ENCODE data around the gene ARL4A.
"Not testable (repeated sequence)": the region's sequence is repeated elsewhere in the genome, so short reads cannot be mapped to it uniquely, and the experiment has no call there.

ARL4A gene

GRCh38 chr7:12650080-12650479, 37.4 kb upstream of the ARL4A start:
- DNase-seq (ENCODE audit: extremely low read depth, low read depth): no peak
- TF ChIP-seq CTCF (IDR thresholded peaks at IDR 0.05; ENCODE audit: low read depth, low read length, missing control alignments): no peak
- H3K4me3 ChIP-seq (replicated peaks; ENCODE audit: low read depth, low read length): no peak overlapping the region

GRCh38 chr7:12653110-12653509, 34.3 kb upstream of the ARL4A start:
- no peak overlapping the region for H3K4me3 ChIP-seq (replicated peaks; ENCODE audit: low read depth, low read length)
- TF ChIP-seq CTCF (IDR thresholded peaks at IDR 0.05; ENCODE audit: low read depth, low read length, missing control alignments): no peak
- no peak for DNase-seq (ENCODE audit: extremely low read depth, low read depth)

GRCh38 chr7:12653518-12653917, 33.9 kb upstream of the ARL4A start:
- no peak overlapping the region for H3K4me3 ChIP-seq (replicated peaks; ENCODE audit: low read depth, low read length)
- no peak for DNase-seq (ENCODE audit: extremely low read depth, low read depth)
- TF ChIP-seq CTCF (IDR thresholded peaks at IDR 0.05; ENCODE audit: low read depth, low read length, missing control alignments): no peak

- no peak for TF ChIP-seq CTCF (IDR thresholded peaks at IDR 0.05; ENCODE audit: low read depth, low read length, missing control alignments)
Measured at GRCh38 chr7:12655161-12655560, 32.3 kb upstream of the ARL4A start.

GRCh38 chr7:12660423-12660822, 27.0 kb upstream of the ARL4A start:
- H3K4me3 ChIP-seq (replicated peaks; ENCODE audit: low read depth, low read length): not testable (repeated sequence)

More at GRCh38 chr7:12655161-12655560, 32.3 kb upstream of the ARL4A start:
- H3K4me3 ChIP-seq (replicated peaks; ENCODE audit: low read depth, low read length): no peak overlapping the region
- no peak for DNase-seq (ENCODE audit: extremely low read depth, low read depth)

GRCh38 chr7:12660986-12661385, 26.4 kb upstream of the ARL4A start:
- H3K4me3 ChIP-seq (replicated peaks; ENCODE audit: low read depth, low read length); DNase-seq (ENCODE audit: extremely low read depth, low read depth): not testable (repeated sequence)

More at GRCh38 chr7:12660423-12660822, 27.0 kb upstream of the ARL4A start:
- not testable (repeated sequence) for DNase-seq (ENCODE audit: extremely low read depth, low read depth)

GRCh38 chr7:12661581-12661980, 25.9 kb upstream of the ARL4A start:
- TF ChIP-seq CTCF (IDR thresholded peaks at IDR 0.05; ENCODE audit: low read depth, low read length, missing control alignments): no peak
- no peak for DNase-seq (ENCODE audit: extremely low read depth, low read depth)
- H3K4me3 ChIP-seq (replicated peaks; ENCODE audit: low read depth, low read length): no peak overlapping the region

- no peak for DNase-seq (ENCODE audit: extremely low read depth, low read depth)
- TF ChIP-seq CTCF (IDR thresholded peaks at IDR 0.05; ENCODE audit: low read depth, low read length, missing control alignments): no peak
Measured at GRCh38 chr7:12670000-12670729, 17.3 kb upstream of the ARL4A start.

More at GRCh38 chr7:12670000-12670729, 17.3 kb upstream of the ARL4A start:
- H3K4me3 ChIP-seq (replicated peaks; ENCODE audit: low read depth, low read length): no peak overlapping the region

Measured in HFF-Myc (cell line).